DMS79 treated with DMSO at 0.1 percent for 48 hours (cell line): ENCODE measurements around the gene CABP2.
"Not testable (repeated sequence)": the region's sequence is repeated elsewhere in the genome, so short reads cannot be mapped to it uniquely, and the experiment has no call there.

ENCODE experiments used
- DNase-seq: peaks from one replicate; lab custom pipeline; 2025; lab: John Stamatoyannopoulos, UW

The CABP2 gene

DNA sequence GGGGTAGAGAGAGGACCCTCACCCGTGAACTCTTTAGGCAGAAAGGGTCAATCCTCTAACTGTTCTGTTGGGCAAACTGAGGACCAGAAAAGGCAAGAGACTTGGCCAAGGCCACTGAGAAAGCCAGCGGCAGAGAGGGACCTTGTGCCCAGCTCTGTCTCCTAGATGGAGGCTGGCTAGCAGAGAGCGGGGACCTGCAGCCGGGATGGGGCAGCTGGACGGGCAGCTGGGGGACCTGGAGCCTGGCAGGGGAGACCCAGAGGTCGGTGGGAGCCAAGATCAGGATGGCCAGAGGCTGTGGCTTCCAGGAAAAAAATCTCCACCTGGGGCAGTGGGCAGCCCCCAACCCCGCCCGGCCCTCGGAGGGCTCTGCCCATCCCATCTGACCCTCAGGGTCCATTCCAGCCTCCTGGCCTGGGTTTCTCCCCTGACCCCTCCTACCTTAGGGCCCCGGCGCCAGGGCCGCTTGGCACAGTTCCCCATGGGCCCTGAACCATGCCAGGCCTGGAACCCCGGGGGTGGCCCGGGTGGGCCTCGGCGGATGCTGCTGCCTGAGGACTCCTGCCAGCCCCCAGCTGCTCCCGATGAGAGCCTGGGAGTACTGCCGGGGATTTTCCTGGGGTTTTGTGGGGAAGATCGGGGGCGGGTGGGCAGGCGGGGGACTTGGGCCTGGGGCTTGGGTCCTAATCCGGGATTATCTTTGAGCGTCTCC, at the start of gene CABP2:
CABP2 (minus strand) TSS at position 603 of the 712 bp plus-strand sequence; CDS start at position 483, 120 bp downstream.
- DNase-seq = no peak

DNA sequence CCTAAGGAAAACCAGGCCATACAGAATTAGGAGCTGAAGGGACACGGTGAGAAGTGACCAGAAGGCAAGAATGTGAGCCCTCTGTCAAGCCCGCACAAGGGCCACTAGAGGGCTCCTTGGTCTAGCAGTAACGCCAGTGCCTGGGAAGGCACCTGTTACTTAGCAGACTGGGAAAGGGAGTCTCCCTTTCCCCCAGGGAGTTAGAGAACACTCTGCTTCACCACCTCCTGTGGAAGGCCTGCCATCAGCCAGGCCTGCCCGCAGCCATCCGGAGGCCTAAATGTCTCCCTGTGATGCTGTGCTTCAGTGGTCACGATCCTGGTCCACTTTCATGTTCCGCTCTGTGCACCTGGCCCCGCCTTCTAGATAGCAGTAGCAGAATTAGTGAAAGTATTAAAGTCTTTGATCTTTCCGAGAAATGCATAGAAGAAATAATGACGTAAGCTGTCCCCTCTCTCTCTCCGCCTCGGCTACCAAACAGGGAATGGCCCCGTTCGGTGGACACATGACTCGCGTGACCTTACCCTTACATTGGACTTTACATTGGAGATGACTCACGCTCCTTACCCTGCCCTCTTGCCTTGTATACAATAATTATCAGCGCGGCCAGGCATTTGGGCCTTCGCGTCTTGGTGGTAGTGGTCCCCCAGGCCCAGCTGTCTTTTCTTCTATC, 49.6 kb upstream of the CABP2 start:
- DNase-seq = peak; percentile 8

DNA sequence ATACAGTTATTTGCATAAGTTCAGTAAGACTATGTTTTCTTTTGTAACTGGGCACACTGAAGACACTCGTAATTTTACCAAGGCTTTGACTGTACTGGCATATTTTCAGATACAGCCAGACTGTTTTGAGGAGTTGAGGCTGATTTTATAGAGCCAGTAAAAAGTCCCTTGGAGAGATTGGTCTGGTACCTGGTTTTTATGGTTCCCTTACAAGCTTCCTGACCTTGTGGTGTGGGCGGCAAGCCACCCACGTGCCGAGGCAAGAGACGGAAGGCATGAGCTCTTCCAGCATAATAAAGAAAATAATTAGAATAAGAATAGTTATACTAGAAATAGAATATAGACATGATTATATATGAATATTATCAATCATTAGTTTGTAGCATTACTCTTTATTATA, 49.1 kb upstream of the CABP2 start:
- no peak for DNase-seq

DNA sequence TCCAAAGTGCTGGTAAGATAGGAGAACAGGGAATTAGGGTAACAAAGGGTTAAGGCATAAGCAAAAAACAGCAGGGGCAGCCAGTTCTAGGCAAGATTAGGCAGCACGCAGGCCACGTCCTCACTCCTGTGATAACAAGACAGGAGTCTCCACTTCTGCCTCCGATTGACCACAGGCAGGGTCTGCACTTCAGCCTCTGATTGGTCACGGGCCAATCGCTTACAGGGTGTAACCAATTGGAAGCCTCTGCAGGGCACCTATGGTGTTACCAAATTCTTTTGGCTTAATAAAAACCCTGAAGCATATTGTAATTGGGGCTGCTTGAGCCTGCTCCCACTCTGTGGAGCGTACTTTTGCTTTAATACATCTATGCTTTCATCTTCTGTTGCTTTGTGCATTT, 48.2 kb upstream of the CABP2 start:
- DNase-seq = no peak

DNA sequence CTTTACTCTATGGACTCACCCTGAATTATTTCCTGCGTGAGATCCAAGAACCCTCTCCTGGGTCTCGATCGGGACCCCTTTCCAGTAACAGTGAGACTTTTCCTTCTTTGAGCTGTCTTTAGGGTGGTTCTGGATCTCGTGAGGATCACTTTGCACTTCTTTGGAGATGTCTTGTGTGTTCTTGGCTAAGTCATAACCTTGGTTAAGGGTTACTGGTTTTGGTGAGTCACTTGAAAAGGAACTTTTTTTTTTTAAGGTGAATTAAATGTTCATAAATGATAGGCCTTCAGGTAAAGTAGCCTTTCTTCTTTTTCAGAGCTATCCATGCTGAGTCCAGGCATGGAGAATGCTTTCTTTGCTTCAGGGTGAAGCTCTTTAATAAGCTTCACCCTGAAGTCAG, 41.0 kb upstream of the CABP2 start:
- DNase-seq = no peak

DNA sequence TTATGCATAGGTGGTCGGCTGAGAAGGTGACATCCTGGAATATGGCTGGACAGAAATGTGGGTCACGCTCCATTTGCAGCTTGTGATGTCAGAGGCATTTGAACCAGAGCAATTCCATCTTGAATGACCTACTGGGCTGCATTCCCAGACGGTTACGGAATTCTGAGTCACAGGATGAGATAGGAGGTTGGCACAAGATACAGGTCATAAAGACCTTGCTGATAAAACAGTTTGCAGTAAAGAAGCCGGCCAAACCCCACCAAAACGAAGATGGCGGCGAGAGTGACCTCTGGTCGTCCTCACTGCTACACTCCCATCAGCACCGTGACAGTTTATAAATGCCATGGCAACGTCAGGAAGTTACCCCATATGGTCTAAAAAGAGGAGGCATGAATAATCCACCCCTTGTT, 40.5 kb upstream of the CABP2 start:
- not testable (repeated sequence) for DNase-seq

DNA sequence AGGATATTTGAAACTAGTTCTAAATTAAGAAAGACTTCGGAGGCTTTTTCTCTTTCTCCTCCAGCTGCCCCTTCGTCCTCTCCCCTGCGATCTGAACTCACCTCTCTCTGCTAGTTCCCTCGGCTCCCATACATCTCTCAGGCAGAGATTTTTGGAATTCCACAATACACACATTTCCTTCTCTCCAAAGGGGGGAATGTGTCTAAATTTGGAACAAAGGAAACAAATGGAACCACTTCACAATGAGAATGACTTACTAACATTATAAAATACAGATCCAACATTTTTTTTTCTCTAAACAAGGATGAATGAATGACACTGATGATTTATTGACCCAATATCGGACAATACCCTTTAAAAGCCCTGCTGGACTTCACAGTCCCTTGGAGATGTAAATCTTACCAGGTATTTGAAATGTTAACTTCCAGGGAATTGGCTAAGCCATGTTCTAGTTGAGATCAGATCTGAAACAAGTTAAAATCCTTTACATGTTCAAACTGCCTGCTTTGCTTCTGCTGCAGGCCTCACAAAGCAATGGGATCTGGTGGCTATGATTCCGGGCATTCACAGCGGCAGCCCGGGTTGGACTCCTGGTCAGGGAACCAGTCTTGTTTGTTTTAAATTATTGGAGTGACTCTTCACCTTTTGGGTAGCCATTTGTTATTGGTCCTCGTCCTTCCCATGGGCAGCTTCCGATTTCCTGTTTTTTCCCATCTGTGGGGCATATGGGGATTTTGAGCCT, 39.9 kb upstream of the CABP2 start:
- DNase-seq = no peak

DNA sequence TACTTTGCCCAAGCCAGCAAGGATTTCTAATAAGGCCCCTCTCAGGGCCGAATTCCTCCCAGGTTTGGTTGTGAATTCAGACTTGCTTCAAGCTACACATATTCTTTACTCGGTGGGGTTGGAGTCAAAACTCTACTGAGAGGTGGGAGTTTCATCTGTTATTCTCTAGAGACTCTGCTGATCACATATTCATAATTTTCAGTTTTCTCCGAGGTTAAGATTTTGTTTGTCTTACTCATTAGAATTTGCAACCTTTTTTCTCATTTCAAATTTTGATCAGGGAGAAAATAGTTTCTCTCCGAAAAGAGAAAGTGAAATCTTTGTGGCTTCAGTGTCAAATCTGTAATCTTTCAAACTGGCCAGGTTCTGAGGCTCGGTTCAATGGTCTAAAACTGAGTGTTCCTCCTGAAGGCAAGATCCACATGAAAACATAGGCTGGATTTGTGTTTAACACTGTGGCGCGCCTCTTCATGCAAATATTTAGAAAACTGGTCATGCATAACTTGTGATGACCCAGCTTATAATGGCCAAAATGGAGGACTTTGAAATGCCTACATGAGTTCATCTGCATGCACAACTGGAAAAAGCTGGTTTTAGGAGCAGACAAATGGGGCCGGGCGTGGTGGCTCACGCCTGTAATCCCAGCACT, 38.8 kb upstream of the CABP2 start:
- no peak for DNase-seq

DNA sequence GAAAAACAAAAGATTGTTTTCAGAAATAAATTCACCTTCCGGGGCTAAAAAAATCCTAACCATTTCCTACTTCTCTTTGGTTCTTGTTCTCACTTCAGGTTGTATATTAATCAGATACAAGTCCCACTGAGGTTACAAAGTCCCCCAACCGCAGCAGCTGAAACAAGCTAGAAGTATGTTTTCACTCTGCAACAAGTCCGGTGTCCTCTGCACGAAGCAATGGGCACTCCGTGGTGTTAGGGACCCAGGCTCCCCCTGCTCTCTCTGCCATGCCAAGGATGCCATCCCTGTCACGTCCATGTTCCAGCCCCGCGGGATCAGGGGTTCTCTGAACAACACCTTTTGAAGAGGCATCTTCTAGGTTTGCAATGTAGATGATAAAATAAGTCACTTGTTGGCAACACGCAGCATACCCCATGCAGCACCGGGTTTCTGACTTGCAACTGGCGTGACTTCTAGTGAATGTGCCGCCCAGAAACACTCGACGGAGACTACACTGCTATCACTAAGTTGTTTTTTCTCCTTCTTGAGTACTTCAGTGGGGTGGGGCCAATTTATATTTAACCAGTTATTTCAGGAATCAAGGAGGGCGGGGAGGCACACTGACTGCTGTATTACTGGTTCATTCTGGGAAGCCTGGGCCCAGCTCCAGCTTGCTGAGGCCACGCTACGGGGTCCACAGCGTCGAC, 35.0 kb upstream of the CABP2 start:
- DNase-seq = no peak

DNA sequence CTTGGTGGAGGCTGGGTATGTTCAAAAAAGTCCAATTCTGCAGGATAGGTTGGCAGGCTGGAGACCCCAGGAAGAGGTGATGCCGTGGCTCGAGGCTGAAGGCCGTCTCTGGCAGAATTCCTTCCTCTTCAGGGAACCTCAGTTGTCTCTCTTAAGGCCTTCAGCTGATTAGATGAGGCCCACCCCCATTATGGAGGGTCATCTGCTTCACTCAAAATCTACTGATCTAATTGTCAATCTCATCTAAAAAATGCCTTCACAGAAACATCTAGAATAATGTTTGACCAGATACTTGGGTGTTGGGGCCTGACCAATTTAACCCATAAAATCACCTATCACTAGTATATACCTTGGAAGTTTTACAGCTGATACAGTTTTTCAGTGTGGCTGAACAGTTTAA, 33.0 kb upstream of the CABP2 start:
- no peak for DNase-seq

DNA sequence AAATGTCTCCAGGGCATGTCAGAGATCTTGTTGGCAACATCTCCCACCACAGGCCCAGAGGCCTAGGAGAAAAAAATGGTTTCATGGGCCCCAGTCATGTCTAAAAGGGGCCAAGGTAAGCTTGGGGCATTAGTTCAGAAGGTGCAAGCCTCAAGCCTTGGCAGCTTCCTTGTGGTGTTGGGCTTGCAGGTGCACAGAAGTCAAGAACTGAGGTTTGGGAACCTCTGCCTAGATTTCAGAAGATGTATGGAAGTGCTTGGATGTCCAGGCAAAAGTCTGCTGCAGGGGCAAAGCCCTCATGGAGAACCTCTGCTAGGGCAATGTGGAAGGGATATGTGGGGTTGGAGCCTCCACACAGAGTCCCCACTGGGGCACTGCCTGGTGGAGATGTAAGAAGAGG, 28.5 kb upstream of the CABP2 start:
- DNase-seq = not testable (repeated sequence)

DNA sequence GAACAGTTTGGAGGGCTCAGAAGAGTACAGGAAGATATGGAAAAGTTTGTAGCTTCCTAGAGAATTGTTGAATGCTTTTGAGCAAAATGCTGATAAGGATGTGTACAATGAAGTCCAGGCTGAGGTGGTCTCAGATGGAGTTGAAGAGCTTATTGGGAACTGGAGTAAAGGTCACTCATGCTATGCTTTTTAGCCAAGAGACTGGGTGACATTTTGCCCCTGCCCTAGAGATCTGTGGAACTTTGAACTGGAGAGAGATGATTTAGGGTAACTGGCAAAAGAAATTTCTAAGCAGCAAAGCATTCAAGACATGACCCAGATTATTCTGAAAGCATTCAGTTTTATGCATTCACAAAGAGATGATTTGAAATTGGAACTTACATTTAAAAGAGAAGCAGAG, 27.9 kb upstream of the CABP2 start:
- no peak for DNase-seq

DNA sequence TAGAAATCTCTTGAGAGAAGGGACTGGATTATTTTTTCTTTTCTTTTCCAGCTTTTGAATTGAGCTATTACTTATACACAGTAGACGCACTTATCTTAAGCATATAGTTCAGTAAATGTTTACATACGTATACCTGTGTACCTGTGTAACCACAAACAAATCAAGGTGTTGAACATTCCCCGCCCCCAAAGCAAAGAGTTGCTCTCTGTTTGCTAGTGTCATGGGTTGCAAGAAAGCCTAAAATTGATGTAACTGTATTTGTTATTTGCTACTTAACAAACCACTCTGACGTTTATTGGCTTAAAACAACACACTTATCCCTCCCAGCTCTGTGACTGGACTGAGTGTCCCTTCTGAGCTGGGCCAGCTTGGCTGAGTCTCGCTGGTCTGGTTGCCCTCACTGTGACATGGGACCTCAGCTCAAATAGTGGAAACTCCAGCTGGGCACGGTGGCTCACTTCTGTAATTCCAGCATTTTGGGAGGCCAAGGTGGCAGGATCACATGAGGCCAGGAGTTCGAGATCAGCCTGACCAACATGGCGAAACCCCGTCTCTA, 25.4 kb upstream of the CABP2 start:
- no peak for DNase-seq

DNA sequence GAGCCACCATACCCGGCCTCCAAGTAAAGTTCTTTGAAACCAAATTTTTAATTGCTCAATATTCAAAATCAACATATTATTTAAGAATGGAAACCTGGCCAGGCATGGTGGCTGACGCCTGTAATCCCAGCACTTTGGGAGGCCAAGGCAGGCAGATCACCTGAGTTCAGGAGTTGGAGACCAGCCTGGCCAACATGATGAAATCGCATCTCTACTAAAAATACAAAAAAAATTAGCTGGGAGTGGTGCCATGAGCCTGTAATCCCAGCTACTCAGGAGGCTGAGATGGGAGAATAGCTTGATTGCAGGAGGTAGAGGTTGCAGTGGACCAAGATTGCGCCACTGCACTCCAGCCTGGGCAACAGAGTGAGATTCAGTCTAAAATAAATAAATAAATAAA, 24.9 kb upstream of the CABP2 start:
- not testable (repeated sequence) for DNase-seq

DNA sequence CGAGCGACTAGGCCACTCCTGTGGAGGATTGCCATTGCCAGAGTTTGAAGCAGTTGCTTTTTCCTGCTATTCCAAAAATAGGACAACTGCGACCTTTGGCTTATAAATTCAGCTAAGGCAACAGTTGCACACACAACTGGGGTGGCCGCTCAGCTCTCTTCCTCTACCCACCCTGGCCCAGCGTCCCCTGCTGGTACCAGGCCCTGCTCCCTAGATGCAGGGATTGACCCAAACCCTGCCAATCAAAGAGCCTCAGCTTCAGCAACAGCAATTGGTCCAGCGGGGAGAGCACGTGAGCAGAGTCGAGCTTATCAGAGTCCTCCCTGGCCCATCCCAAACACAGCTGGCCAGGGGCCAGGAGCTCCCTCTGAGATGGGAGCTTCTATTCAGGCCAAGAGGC, 22.0 kb upstream of the CABP2 start:
- DNase-seq = no peak

DNA sequence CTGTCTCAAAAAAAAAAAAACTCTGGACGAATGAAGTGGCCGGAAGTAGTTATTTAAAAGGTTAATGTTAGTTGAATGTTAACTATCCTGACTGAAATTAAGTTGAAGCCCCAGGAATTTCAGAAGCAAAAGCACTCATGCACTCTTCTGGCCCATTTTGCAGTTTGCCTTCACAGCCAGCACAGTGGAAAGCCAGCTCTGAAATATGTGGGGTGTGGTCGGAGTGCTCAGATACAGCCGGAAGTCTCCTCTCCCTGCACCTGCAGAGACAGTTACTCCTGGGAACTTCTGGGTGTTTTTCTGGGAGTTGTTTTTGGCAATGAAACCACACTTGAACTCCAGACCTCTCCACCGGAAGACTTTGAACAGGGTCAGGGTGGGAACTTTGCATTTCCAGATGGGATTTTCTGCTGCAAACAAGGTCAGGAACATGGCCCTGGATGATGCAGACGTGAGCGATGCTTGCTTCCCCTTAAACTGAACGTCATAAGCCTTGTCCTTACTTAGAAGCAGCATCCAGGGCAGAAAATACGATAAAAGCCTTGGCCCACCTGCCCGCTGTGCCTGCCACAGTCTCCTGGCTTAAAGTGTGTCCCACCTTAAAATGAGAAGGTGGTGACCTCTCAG, 21.5 kb upstream of the CABP2 start:
- DNase-seq = no peak

DNA sequence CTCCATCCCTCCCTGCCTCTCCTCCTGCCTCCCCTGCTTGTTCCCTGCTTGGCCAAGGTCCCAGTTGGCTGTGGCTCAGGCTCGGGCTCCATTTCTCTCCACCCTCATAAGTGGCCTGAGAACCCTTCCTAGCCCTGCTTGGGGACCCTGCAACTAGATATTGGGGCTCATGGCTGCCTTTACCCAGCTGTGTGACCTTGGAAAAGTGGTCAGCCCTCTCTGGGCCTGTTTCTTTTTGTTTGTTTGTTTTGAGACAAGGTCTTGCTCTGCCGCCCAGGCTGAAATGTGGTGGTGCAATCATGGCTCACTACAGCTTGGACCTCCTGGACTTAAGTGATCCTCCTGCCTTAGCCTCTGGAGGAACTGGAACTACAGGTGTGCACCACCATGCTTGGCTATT, 20.3 kb upstream of the CABP2 start:
- DNase-seq = no peak

DNA sequence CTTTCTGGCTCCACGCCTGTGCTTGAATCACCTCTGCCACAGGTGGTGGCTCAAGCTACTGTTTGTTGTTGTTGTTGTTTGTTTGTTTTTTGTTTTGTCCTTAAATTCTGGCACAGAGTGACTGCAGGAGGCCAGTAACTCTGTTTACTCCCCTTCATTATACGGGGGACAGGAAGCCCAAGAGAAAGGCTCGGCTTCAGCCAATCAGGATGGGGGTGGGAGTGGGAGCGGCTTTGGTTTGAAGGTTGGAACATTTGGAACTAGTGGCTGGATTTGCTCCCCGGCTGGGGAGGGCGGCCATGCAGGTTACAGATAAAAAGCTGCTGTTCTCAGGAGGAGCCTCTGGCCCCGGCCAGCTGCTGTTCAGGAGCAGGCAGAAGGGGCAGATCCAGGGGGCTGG, 19.7 kb upstream of the CABP2 start:
- no peak for DNase-seq

DNA sequence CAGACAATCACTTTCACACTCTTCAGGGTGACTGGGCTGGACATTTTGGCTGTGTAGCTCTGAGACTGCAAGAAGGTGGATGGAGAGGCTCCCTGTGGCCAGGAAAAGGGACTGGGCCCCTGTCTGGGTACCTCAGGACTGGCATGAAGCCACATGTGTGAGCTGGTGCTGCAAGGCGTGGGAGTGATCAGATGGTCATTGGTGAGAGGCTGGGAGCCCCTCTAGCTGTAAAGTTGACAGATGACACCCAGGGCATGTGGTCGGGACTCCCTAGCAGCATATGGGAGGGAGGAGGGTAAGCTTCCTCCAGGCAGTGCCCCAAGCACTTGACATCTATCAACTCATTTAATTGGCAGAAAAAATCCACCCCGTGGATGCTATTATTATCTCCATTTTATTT, 18.9 kb upstream of the CABP2 start:
- DNase-seq = no peak

DNA sequence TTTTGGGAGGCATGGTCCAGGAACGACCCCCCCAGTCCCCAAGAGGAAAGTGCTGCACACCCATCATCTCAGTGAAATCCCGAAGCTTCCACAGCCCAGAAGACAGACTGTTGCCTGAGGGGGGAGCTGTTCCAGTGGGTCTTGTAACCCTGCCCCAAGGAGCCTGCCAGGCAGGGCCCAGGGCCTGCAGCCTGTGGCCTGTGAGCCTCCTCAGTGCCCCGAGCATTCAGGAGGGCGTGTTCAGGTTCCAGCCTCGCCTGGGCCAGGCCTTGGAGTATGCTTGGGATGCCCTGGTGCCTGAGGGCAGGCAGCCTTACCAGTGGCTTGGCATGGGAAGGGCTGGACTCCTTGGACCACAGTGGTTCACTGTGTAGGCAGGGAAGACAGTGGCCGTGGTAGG, 18.0 kb upstream of the CABP2 start:
- DNase-seq = no peak

DNA sequence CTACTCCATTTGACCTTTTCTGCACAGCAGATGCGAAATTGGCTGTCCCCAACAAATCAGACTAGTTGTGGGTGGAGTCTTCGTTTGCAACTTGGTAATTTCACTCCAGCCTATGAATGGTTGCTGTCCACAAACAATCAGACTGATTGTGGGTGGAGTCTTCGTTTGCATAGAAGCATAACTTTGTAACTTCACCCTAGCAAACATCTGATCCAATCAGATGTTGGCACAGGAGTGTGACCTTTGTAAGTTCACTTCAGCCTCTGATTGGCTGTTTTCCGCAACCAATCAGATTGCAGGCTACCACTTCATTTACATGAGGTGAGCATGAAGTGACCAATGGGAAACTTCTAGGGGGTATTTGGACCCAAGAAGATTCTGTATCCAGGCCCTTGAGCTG, 16.3 kb upstream of the CABP2 start:
- DNase-seq = no peak
